Adipose tissue (tissue), 3 donors: Measurements from ENCODE around the gene GBP1. TPM values are rescaled to one million over a fixed set of nuclear protein-coding genes. Genes with fewer than 3 reads are reported as not detected.
"Not testable (repeated sequence)": the region's sequence is repeated elsewhere in the genome, so short reads cannot be mapped to it uniquely, and the experiment has no call there.

Experiments used
- H3K27ac ChIP-seq: one replicate; pipeline ENCODE4 v1.5.1; 2013; ENCODE audit warnings: low read depth, low read length
- WGBS, 3 donors: extraction: QIAGEN DNeasy Blood & Tissue Kit; methylation state at CpG; one replicate each; pipeline ENCODE4 v1.1.7; 2013; 5-methylcytosine and 5-hydroxymethylcytosine counted together
- polyA plus RNA-seq, 3 donors: library from polyadenylated mRNA; stranded (reverse); fragments of 200-250 nt; gene quantifications; one replicate each; pipeline ENCODE4 v1.2.3, GENCODE V29; 2013
- donor health status: healthy with polysubstance abuse.
- donor health status: Bipolar disorder and iron deficiency.
- donor health status: healthy.

The GBP1 gene
- polyA plus RNA-seq, 3 donors: 5.5 to 34.7 (median 20.6) TPM

GRCh38 chr1:89035080-89035479 is 29.9 kb downstream of the GBP1 start:
- H3K27ac ChIP-seq: no peak overlapping the region
- 76 to 88% (median 83%) methylated on average over 1 of the region's 1 CpG for WGBS, 3 donors

- WGBS, 3 donors: 91 to 95% (median 94%) methylated on average over 5 of the region's 5 CpGs
- not testable (repeated sequence) for H3K27ac ChIP-seq
Observed at GRCh38 chr1:89034004-89034403, 31.0 kb downstream of the GBP1 start.

GRCh38 chr1:89029051-89029450 is 36.0 kb downstream of the GBP1 start:
- 75 to 81% (median 76%) methylated on average over 2 of the region's 2 CpGs for WGBS, 3 donors

GRCh38 chr1:89025928-89026327 is 39.1 kb downstream of the GBP1 start:
- no peak overlapping the region for H3K27ac ChIP-seq
- WGBS, 3 donors: 86 to 93% (median 87%) methylated on average over 3 of the region's 3 CpGs

More at GRCh38 chr1:89029051-89029450, 36.0 kb downstream of the GBP1 start:
- H3K27ac ChIP-seq: not testable (repeated sequence)

GRCh38 chr1:89023026-89023425 is 42.0 kb downstream of the GBP1 start:
- H3K27ac ChIP-seq: no peak overlapping the region

- 4 to 33% (median 5%) methylated on average over 5 of the region's 5 CpGs for WGBS, 3 donors
- peak within 1 kb of the TSS; percentile 15 for H3K27ac ChIP-seq
Observed at GRCh38 chr1:89022167-89022959, 42.6 kb downstream of the GBP1 start, which contains the start of gene GBP3. TSS of gene GBP3 (minus strand) at chr1:89022866. CDS start at chr1:89020721, 2,145 bp downstream.

- not testable (repeated sequence) for H3K27ac ChIP-seq
- WGBS, 3 donors: 31 to 78% (median 69%) methylated on average over 3 of the region's 3 CpGs
Observed at GRCh38 chr1:89018318-89018717, 46.7 kb downstream of the GBP1 start.

GRCh38 chr1:89008511-89008910 is 56.5 kb downstream of the GBP1 start:
- WGBS, 3 donors: 84 to 93% (median 87%) methylated on average over 4 of the region's 4 CpGs

GRCh38 chr1:89005286-89006151 is 59.5 kb downstream of the GBP1 start:
- WGBS, 3 donors: 78 to 91% (median 84%) methylated on average over 9 of the region's 9 CpGs
- no peak overlapping the region for H3K27ac ChIP-seq

More at GRCh38 chr1:89008511-89008910, 56.5 kb downstream of the GBP1 start:
- H3K27ac ChIP-seq: no peak overlapping the region

Other genes starting within 250 kb of the GBP1 start
- gene GTF2B, start 173.6 kb downstream of the GBP1 start, polyA plus RNA-seq: 10 to 100 TPM; 13.7 to 32.3 (median 22.6) TPM
- 10 to 100 TPM; 17.0 to 21.1 (median 20.0) TPM for gene KYAT3, start 72.6 kb downstream of the GBP1 start, polyA plus RNA-seq
- 10 to 100 TPM in 1 of 3 donors, 1 to 10 TPM in 2; 3.2 to 11.1 (median 7.6) TPM for gene RBMXL1, start 72.6 kb downstream of the GBP1 start, polyA plus RNA-seq
- 10 to 100 TPM in 1 of 3 donors, 1 to 10 TPM in 2; 2.3 to 12.9 (median 2.6) TPM for gene GBP3, start 42.3 kb downstream of the GBP1 start, polyA plus RNA-seq
- 10 to 100 TPM in 2 of 3 donors, 1 to 10 TPM in 1; 9.5 to 96.0 (median 58.1) TPM for gene GBP2, start 60.9 kb upstream of the GBP1 start, polyA plus RNA-seq
- gene GBP7, start 110.8 kb upstream of the GBP1 start, polyA plus RNA-seq: not detected
- gene GBP4, start 133.7 kb upstream of the GBP1 start, polyA plus RNA-seq: 10 to 100 TPM in 1 of 3 donors, 1 to 10 TPM in 2; 2.8 to 20.8 (median 8.1) TPM
- 1 to 10 TPM in 2 of 3 donors, under 1 TPM in 1; 0.71 to 1.4 (median 1.0) TPM for gene GBP5, start 207.7 kb upstream of the GBP1 start, polyA plus RNA-seq